Cardiac septum (tissue), 1 donor: ENCODE results near the gene PNPO. TPM values are rescaled to one million over a fixed set of nuclear protein-coding genes. Genes with fewer than 3 reads are reported as not detected.

Source experiments
- DNase-seq: peaks from one replicate; pipeline ENCODE4 v3.0.0-alpha.2; 2020; ENCODE audit warnings: low spot score
- intact Hi-C: fragments of 100-400 bp; cut with DNase I; formaldehyde crosslinking; loops from one replicate; pipeline ENCODE4 v1.14.0; 2022
- total RNA-seq: library from RNA; stranded (reverse); fragmentation: NEBNext Ultra II Directional; extraction: Animal tissue kit (Norgen Biotek cat#: 25700); gene quantifications from one replicate; pipeline ENCODE4 v1.2.1, GENCODE V29; 2021
- donor health status: DM: no; HTN: no; CAD: no.

PNPO gene
- total RNA-seq, 1 donor from 2014 or later, result 21.3 TPM

- DNase-seq, result no peak
- intact Hi-C loops, result no loop called here
Observed at GRCh38 chr17:47990962-47991731, 49.8 kb downstream of the PNPO start.

DNA sequence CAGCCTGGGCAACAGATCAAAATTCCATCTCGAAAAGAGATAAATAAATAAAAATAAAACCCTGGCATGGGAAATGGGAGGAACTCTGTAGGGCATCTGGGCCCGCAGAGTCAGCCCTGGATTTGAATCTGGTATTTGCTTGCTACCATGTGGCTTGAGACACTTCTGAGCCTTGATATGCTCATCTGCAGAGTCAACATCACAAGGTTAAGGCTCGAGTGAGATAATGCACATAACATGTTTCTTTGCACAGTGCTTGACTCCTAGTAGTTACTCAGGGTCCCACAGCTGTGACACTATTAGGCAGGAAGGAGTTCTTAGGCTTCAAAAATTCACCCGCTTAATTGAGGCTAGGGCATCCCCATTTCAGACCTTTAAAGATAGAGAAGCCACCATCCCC lies 50.8 kb downstream of the PNPO start:
- no peak for DNase-seq
- intact Hi-C loops, result no loop called here

DNA sequence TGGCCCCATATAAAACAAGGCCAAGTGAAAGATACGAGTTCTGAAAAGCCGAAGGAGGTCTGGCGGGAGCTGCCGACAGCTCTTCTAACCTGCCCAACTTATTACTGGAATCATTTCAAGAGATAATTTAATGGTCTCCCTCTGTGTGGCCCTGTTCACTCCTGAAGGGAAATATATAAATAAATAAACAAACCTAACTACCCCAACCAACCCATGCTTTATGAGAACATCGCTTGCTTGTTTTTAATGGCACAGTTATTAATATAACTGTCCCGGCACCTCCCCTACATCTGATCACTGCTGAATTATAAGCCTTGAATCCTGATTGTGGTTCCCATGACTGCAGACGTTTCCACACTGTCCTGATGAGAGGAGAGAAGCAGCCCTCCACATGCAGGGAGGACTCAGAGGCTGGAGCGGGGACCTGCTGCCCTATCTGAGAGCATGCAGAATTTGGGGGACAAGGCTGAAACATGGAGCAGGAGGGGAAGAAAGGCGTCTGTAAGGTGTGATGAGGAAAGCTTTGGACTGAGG lies 51.7 kb downstream of the PNPO start:
- no peak for DNase-seq
- intact Hi-C loops, result no loop called here

DNA sequence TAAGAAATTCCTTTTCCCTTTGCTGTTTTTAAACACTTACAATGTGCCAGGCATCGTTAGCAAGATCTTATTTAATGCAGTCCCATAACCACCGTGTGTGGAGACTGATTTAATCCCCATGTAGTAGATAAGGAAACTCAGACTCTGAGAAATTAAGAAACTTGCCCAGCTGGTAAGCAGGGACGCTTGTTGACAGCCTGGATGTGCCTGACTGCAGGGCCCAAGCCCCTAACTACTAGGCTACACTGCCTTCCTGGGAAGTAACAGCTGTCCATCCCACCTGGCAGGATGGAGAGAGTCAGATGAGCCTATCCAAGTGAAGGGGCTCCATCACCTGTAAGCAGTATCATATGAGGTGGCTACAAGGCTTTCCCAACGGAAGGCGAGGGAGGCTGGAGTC lies 52.6 kb downstream of the PNPO start:
- intact Hi-C loops, result no loop called here
- DNase-seq, result no peak

GRCh38 chr17:47994724-47995123 lies 53.4 kb downstream of the PNPO start:
- no peak for DNase-seq
- intact Hi-C loops, result no loop called here

DNA sequence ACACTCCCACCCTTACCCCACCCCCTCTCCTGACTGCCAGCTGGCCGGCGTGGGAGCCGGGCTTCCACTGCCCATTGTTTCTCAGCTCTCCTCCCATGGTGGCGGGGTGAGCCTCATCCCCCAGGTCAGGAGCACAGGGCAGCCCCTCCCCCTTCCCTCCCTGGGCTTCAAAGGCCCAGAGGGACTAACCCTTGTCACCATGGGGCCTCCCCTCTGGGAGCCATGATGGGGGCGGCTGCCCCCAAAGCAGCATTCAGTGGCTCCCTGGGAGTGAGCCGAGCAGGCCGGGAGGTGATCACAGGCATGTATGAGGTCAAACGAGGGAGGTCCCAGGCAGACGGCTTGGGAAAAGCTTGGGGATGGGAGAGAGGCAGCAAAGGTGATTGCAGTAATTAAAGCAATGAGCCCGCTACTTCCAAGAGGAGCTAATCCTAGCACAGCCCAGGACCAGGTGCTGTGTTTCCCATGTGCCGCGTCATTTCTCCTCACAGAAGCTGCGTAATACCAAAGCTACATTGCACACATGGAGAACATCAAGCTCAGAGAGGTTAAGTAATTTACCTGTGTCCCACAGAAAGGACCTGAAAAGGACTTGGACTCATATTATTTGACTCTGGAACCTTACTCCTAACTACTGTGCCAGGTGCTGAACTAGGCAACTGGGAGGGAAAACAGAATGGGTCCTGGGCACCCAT lies 54.0 kb downstream of the PNPO start:
- DNase-seq, result no peak
- intact Hi-C loops, result no loop called here

DNA sequence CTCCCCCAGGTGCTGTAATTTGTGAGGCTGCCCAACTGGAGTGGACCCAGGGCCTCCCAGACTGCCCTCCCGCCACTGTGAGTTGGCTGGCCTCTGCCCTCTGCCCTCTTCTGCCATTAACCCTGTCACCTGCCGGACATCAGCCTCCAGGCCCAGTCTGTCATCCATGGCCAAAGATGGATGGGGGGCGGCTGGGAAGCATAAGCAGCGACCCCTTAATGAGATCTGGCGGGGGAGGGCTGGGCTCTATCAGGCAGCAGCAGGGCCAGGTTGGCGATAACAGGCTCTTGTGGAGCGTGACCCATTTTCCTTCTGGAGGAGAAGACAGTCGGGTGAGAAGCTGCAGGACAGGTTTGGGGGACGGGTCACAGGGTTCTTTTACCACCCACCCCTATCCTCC lies 54.8 kb downstream of the PNPO start:
- DNase-seq, result no peak
- intact Hi-C loops, result no loop called here

DNA sequence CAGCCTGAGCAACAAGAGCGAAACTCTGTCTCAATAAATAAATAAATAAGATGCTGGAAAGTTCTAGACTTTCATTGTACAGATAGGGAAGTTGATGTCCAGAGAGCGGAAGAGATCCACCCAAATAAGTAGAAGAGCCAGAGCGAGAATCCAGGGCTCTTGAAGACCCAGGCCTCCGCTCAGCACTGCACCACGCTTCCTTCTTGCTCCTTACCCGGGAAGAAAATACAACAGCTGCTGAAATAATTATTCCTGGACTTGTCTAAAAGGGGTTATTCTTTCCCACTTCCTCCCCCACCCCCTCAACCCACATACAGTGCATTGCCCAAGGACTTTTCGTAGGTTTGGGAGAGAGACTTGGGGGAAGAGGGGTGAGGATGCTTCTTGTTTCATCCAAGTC lies 56.2 kb downstream of the PNPO start:
- intact Hi-C loops, result no loop called here
- DNase-seq, result no peak

GRCh38 chr17:47998044-47998443 lies 56.7 kb downstream of the PNPO start:
- intact Hi-C loops, result no loop called here

More at GRCh38 chr17:47998044-47998443, 56.7 kb downstream of the PNPO start:
- DNase-seq, result no peak

Other genes with a start within 250 kb of the PNPO start
- 11.2 TPM for gene TBKBP1, start 247.4 kb upstream of the PNPO start, total RNA-seq
- 0.30 TPM for gene TBX21, start 208.3 kb upstream of the PNPO start, total RNA-seq
- 8.7 TPM for gene OSBPL7, start 119.8 kb upstream of the PNPO start, total RNA-seq
- 55.5 TPM for gene MRPL10, start 110.0 kb upstream of the PNPO start, total RNA-seq
- gene LRRC46, start 109.9 kb upstream of the PNPO start, total RNA-seq, result 0.27 TPM
- 32.1 TPM for gene SCRN2, start 100.3 kb upstream of the PNPO start, total RNA-seq
- gene SP6, start 90.4 kb upstream of the PNPO start, total RNA-seq, result 0.08 TPM
- gene SP2, start 45.3 kb upstream of the PNPO start, total RNA-seq, result 16.3 TPM
- not detected for gene PRR15L, start 16.3 kb downstream of the PNPO start, total RNA-seq
- 58.2 TPM for gene CDK5RAP3, start 29.5 kb downstream of the PNPO start, total RNA-seq
- 78.6 TPM for gene COPZ2, start 96.2 kb downstream of the PNPO start, total RNA-seq
- gene NFE2L1, start 106.8 kb downstream of the PNPO start, total RNA-seq, result 604 TPM
- gene CBX1, start 159.9 kb downstream of the PNPO start, total RNA-seq, result 31.2 TPM
- 11.4 TPM for gene SNX11, start 166.2 kb downstream of the PNPO start, total RNA-seq